Vagina (tissue), 2 donors: Measurements from ENCODE around the gene SMIM45.

ENCODE experiments used
- DNase-seq, 2 donors: peaks; one replicate each; pipeline ENCODE4 v3.0.0-alpha.2; 2017; ENCODE audit errors: extremely low spot score in 2 of 2
- H3K27ac ChIP-seq: fragments of 200-600 bp; sonication (generic); one replicate; pipeline ENCODE4 v1.5.1; 2019
- H3K27me3 ChIP-seq: fragments of 200-600 bp; sonication (generic); one replicate; pipeline ENCODE4 v1.5.1; 2019
- H3K36me3 ChIP-seq, 2 donors: fragments of 200-600 bp; sonication (generic); one replicate each; pipeline ENCODE4 v1.5.1; 2017 to 2019
- H3K4me1 ChIP-seq: fragments of 200-600 bp; sonication (generic); one replicate; pipeline ENCODE4 v1.5.1; 2019
- H3K4me3 ChIP-seq, 2 donors: fragments of 200-600 bp; sonication (generic); 1 replicate in 1 of 2; 2 replicates in 1 of 2; pipeline ENCODE4 v1.5.1; 2016 to 2019
- H3K9me3 ChIP-seq: fragments of 200-600 bp; sonication (generic); one replicate; pipeline ENCODE4 v1.5.1; 2019
- CTCF ChIP-seq, 3 experiments: fragments of 450-650 bp in 2 of 3; fragments of 200-600 bp in 1 of 3; sonication (generic) in 1 of 3; IDR thresholded peaks; one replicate each; pipeline ENCODE4 v1.5.1; 2017 to 2019; ENCODE audit warnings: antibody characterized with exemption in 3 of 3, mild to moderate bottlenecking in 2 of 3, moderate library complexity in 2 of 3
- POLR2A ChIP-seq, 2 donors: fragments of 450-650 bp; IDR thresholded peaks; one replicate each; pipeline ENCODE4 v1.6.1; 2017; ENCODE audit warnings: antibody characterized with exemption in 2 of 2, mild to moderate bottlenecking in 2 of 2, moderate library complexity in 2 of 2
- POLR2AphosphoS5 ChIP-seq, 2 donors: sonication (generic); formaldehyde crosslinking; IDR thresholded peaks; one replicate each; pipeline ENCODE4 v1.9.0; 2017; ENCODE audit warnings: antibody characterized with exemption in 2 of 2, mild to moderate bottlenecking in 2 of 2, low read depth in 1 of 2; ENCODE audit not compliant: insufficient read depth in 1 of 2
- intact Hi-C: fragments of 100-400 bp; cut with DNase I; formaldehyde crosslinking; loops from one replicate; pipeline ENCODE4 v1.15.1; 2023

The SMIM45 gene

GRCh38 chr22:41975299-41976069, 23.5 kb downstream of the SMIM45 start:
- Histone ChIP-seq H3K36me3 (no peaks in the 10 kb centered on the region), H3K4me1 (peaks cover 15% of the 10 kb centered on the region), H3K27me3 (peaks cover 3% of the 10 kb centered on the region), H3K9me3 (no peaks in the 10 kb centered on the region), H3K27ac (no peak overlapping the region), H3K4me3 (no peak overlapping the region)
- DNase-seq = no peak
- intact Hi-C loops = no loop called here
- TF ChIP-seq POLR2AphosphoS5 (IDR thresholded peaks at IDR 0.05; ENCODE audit: insufficient read depth in 1 of 2, low read depth in 1 of 2) (no peak), POLR2A (IDR thresholded peaks at IDR 0.05) (no peak), CTCF (IDR thresholded peaks at IDR 0.05) (no peak)

DNA sequence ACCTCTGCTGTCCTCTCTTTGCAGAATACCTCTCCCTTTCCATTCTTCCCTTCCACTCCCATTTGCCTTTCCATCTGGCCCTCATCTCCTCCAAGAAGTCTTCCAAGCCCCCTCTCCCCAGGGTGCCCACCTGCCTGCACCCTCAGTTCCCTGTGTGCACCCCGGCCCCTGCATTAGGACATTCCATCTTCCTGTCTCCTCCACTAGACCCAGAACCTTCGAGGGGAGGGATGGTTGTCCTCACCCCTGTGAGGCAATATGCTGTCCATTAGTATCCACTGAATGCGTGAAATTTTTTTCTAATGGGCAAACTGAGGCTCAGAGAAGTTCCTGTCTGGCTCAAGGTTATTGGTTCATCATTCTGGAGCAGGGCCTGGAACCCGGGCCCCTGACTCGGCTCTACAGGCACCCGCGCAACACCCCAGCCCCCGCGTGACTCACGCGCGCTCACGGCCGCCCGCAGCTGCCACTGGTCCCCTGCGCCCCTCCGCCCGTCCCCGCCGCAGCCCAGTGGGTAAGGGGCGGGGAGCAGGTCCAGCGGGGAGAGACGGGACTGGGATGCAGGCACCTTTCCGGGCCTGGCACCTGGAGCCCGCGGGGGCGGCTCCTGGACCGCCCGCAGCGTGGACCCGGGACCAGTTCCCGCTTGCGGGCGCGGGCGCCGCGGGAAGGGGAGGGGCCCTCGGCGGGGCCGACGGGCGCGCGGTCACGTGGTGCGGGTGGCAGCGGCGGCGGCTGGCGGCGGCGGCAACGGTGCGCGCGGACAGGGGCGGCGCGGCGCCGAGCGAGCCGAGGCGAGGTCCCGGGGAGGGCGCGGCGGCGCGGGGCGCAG, 24.3 kb downstream of the SMIM45 start:
- Histone ChIP-seq H3K27me3 (peaks cover 3% of the 10 kb centered on the region), H3K9me3 (no peaks in the 10 kb centered on the region), H3K4me1 (peaks cover 15% of the 10 kb centered on the region), H3K4me3 (peak overlapping the region; percentile 40 to 46), H3K36me3 (no peaks in the 10 kb centered on the region), H3K27ac (no peak overlapping the region)
- TF ChIP-seq POLR2AphosphoS5 (IDR thresholded peaks at IDR 0.05; ENCODE audit: insufficient read depth in 1 of 2, low read depth in 1 of 2) (no peak), CTCF (IDR thresholded peaks at IDR 0.05) (no peak), POLR2A (IDR thresholded peaks at IDR 0.05) (no peak)
- intact Hi-C loops = no loop called here
- no peak for DNase-seq

DNA sequence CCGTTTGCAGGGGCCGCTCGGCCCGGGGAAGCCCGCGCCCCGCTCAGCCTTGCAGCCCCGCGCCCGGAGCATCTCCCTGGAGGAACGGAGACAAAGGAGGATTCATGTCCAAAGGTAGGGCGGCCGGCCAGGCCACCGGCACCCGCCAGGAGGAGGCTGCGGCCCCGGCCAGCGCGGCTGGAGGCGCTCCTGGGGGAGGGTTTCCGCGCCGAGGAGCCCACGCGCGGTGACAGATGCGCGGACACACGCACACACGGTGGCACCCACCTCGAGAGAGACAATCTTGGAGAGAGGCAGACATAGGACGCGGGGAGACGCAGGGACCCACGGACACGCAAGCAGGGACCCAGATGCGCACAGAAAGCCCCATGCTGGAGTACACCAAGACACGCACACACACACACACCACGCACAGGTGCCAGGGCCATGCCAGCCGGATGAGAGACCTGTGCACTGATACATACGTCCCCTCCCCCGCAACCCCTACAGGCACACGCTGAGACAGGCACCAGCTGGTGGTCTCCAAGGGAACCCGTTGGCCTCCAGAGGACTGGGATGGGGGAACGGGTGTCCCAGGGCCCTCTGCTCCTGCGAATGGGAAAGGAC, 25.1 kb downstream of the SMIM45 start:
- Histone ChIP-seq H3K27me3 (peaks cover 3% of the 10 kb centered on the region), H3K36me3 (no peaks in the 10 kb centered on the region), H3K27ac (no peak overlapping the region), H3K9me3 (no peaks in the 10 kb centered on the region), H3K4me1 (peaks cover 15% of the 10 kb centered on the region), H3K4me3 (peak overlapping the region; percentile 40 to 46)
- intact Hi-C loops = no loop called here
- no peak for DNase-seq
- no peak for TF ChIP-seq CTCF (IDR thresholded peaks at IDR 0.05)
- TF ChIP-seq POLR2AphosphoS5 (IDR thresholded peaks at IDR 0.05; ENCODE audit: insufficient read depth in 1 of 2, low read depth in 1 of 2) = no peak
- no peak for TF ChIP-seq POLR2A (IDR thresholded peaks at IDR 0.05)

GRCh38 chr22:41978732-41979131, 26.8 kb downstream of the SMIM45 start:
- DNase-seq = no peak
- Histone ChIP-seq H3K4me1 (peaks cover 15% of the 10 kb centered on the region), H3K36me3 (no peaks in the 10 kb centered on the region), H3K27me3 (peaks cover 3% of the 10 kb centered on the region), H3K4me3 (no peak overlapping the region), H3K27ac (no peak overlapping the region), H3K9me3 (no peaks in the 10 kb centered on the region)
- TF ChIP-seq POLR2A (IDR thresholded peaks at IDR 0.05) (no peak), CTCF (IDR thresholded peaks at IDR 0.05) (no peak), POLR2AphosphoS5 (IDR thresholded peaks at IDR 0.05; ENCODE audit: insufficient read depth in 1 of 2, low read depth in 1 of 2) (no peak)
- intact Hi-C loops = no loop called here
